HG03520 (cell line): ENCODE results near the gene TTN.

Experiments used
- ATAC-seq: cut with Tn5 transposase; IDR thresholded peaks from one replicate; pipeline ENCODE4 v1.9.1; 2021; ENCODE audit warnings: mild to moderate bottlenecking, moderate library complexity; ENCODE audit not compliant: unreplicated experiment

Gene TTN

DNA sequence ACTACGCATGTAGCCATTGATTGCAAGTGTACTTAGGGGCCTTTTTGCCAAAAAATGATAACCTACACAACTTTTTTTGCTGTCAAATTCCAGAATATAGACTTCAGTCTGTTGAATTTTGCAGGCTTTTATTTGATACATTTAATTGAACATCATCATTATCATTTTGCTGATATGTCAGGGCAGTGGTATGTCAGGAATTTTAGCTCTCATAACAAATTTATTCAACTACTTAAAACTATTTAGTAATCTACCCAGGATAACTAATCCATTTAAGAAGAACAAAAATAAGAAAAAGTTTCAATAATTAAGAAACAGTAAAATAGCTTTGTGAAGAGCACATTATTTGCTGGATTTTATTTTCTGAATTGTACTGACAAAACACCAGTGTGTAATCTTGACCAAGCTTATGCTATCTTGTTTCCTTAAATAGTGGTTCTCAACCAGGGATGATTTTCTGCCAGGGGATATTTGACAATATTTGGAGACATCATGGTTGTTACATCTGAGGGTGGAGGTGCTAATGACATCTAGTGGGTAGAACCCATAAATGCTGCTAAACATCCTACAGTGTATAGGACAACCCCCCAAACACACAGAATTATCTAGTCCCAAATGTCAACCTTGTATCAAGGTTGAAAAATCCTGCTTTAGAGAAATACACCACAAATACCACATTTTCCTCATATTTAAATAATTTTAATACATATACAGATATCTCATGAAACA lies 12.1 kb upstream of the TTN start:
- peak; percentile 47 for ATAC-seq

DNA sequence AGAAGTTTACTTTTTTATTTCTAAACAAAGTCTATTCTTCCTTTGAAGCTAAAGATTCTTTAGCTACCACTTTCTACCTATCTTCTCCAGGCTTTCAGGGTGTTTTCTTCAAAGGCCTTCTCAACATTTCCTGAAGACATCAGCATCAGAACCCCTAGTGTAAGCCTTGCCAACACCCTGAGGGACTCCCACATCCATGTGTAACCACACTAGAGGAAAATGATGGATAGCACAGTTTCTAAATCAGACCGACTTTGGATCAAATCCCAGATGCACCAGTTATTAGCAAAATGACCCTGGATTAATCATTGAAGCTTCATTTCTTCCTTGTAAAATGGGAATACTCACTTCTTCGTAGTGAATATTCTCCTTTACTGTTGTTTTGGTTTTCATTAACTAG lies 4.7 kb upstream of the TTN start:
- ATAC-seq = no peak

DNA sequence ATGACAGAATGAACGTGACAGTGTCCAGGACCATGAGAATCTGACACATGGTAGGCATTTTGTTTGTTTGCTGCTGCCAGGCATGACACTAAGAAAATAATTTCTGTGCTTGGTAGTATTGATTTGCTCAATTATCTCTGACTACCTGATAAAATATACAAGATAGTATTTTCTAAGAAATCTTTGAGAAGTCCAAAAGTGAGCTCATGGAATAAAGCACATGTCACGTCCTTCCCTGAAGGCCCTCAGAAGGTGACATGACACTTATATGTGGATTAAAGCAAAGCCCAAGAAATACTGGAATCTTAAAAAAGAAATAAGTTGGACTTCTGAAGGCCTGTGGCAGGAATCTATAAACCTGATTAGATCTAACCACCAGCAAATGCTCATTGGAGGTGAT lies 3.8 kb upstream of the TTN start:
- no peak for ATAC-seq

DNA sequence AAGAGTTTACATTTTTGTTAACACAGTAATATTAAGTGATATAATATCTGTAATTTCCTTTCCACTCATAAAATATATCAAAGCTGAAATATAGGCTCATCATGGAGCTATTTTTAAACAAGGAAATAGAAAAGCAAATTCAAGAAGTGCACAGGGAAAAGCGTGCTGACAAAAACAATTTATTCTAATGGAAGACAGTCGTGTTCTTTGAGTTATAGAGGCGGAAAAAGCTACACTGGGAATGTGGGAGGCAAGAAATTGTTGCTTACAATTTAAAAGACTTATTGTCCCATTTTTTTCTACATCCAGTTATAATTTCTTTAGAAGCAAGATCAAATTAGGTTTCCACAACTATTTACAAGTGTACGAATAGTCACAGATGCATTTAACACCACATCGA lies 3.2 kb upstream of the TTN start:
- no peak for ATAC-seq

DNA sequence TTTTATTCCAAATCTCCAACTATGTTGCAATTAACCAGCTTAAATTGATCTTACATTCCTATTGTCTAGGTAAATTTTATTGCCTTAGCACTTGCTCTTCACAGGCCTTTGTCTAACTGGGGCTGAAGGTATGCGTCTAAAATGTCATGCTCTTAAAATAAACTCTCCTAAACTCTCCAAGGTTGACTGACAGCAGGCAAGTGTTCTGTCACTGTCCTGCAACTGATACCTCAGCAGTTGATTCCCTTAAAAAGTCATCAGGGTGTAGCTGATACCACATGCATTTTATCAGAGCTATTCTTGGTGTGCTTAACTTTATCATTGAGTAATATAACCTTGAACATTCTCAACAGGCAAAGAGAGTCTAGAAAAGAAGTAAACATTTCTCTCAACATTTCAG lies 680 bp downstream of the TTN start:
- ATAC-seq = no peak

DNA sequence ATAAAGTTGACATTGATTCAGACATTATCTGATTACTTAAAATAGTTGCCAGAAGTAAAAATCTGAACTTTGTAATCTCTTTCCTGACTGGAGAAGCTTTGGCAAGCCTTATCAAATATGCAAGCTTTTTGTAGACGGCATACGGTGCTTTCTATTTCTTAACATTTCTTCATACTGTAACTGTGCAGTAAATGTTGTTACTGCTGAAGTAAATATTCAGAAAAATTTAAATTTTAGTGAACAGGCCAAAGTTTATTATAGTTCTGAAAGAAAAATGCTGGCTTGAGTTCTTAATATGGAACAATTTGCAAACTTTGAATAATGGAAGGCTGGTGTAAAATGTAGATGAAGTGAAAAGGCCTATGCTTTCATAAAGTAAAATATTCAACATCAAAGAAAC lies 1.8 kb downstream of the TTN start:
- no peak for ATAC-seq

DNA sequence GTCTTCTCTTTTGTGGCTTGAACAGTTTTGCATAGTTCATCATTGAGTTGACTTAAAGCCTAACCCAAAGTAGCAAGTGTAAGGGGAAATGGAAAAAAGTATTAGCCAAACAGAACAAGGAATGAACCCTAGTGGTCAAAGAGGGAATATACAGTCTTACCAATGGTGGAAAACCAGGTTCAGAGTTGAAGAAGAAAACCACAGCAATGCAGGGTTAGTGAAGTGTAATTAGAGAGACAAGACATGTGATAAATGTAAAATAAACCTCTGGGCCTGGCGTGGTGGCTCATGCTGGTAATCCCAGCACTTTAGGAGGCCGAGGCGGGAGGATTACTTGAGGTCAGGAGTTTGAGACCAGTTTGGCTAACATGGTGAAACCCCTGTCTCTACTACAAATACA lies 2.4 kb downstream of the TTN start:
- no peak for ATAC-seq

DNA sequence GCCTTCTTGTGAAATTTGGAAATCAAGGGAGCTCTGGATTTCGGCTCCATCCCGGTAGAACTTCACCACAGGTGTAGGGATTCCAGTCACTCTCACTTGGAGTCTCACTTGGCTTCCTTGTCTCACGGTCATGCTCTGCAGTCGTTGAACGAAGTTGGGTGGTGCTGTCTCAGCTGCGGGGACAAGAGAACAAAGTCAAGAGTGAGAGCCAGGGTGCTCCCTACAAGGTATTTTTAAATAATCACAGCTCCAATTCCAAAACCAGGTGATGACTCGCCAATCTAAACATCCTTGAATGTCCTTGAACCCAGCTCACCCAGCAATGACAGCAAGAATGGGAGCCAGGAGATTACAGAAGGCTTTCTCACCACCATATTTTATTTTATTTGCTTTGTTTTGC lies 6.7 kb downstream of the TTN start:
- ATAC-seq = no peak

DNA sequence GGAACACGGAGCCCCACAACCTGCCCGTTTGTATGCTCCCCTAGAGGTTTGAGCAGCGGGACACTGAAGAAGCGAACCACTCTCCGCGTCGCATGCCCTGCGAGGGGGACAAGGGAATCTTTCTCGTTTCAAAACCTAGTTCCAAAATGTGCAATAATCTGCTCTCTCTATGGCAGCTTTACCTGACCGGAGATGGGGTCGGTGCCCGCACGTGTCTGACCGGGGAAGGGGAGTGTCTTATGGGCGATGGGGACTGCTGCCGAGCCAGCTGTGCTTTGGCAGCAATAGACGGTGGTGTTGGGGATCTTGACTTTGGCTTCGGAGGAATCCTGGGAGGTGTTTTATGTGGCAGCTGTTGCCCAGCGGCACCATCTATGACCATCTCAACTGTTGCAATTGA lies 7.9 kb downstream of the TTN start:
- ATAC-seq = no peak

DNA sequence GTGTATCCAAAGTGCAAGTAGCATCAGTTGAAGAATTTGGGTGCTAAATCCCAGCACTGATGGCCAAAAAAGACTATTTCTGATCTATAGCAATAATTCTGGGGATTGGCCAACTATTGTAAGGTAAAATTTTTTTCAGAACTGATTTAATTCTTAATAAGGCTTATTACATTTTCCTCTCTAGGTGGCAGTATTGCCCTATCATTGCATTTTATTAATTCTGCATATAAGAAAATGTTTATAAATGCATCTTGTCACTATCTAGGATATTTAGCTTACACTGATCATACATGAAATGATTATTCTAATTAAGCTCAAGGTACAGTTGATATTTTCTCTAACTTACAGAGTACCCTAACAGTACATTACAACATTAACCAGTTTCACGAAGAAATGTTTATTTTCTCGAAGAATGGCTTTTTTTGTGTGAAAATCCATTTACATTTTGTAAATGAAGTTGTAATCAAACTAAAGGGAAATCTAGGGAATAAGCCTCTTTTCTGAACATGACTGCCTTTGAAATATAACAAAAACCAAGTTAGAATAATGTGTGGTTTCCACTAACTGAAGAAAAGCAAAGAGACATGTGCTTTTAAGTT lies 11.0 kb downstream of the TTN start:
- no peak for ATAC-seq

DNA sequence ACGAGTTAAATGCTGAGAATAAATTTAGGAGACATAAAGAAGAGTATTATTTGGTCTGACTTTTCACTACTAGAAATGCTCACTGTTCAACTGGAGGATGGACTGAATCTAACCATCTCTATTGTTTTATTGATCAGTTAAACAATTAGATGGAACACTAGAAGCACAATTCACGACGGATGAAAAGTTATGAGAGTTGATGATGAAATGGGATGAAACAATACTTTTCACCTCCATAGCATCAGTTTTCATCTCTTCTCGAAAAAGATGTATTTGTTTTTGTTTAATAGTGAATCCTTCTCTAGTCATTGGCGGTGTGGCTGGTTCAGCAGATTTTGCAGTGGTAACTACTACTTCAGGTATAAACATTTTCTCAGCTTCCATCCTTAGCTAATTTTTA lies 19.3 kb downstream of the TTN start:
- ATAC-seq = no peak

DNA sequence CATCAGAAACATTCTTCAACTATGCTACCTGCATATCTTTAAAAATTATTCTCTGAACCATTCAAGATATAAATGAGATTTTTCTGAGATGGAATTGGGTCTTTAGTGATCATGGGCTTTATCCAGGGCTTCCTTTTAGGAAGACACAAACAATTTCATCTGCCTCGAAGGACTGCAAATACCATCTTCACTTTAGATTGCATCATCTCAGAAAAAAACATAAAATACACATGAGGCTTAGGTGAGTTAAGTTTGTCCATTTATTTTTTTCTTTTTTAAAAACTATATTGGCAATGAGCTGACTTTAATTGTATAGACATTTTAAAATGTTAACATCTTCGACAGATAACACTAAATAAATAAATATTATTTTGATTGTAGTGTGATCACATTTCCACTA lies 20.1 kb downstream of the TTN start:
- ATAC-seq = no peak

DNA sequence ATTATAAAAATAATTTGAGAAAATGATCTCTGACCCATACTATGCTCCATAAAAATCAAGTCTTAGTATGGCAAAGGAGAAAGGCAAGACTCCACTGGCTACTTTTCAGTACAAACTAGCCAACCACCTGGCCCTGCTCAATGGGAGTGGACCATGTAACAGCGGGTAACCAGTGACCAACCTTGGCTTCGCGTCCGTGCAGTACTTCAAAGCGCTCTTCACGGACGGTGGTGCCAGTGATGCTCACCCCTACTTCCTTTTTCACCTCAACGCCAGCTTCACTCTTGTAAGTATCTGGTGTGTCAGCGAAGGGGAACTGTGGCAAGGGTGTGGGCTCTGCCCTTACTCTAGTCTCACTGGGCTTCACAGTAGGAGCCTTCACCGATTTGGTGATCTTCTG lies 23.3 kb downstream of the TTN start:
- no peak for ATAC-seq

DNA sequence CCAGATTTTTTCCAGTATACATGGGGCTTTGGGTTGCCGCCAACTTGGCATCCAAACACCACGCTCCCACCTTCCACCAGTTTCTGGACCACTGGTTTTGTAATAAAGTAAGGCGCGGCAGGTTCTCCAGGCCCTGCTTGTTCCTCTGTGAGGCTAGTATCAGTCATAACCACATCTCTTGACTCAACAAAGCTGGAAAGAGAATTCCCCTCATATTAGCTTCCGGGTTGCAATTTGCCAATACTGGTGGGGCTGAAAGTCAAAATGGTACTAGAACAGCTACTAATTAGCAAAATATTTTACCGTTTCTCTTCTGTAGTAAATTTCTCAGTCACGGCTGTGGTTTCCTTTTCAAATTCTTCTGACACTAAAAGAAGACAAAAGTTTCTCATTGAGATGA lies 25.0 kb downstream of the TTN start:
- ATAC-seq = peak; percentile 64

DNA sequence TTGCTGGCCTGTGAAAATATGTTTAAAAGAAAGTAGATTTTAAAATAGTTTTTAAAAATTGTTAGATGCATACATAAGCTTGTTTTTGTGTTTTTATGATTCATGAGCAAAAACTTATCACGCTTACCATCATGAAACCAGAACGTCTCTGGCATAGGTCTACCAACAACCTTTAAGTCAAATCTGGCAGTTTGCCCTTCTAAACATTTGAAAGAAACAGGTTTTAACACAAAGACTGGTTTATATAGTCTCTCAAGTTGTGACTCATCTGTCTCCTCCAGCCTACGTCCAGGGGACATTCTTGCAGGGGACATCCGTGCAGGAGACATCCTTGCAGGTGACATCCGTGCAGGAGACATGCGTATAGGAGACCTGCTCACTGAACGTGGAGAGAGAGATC lies 29.6 kb downstream of the TTN start:
- ATAC-seq = no peak

DNA sequence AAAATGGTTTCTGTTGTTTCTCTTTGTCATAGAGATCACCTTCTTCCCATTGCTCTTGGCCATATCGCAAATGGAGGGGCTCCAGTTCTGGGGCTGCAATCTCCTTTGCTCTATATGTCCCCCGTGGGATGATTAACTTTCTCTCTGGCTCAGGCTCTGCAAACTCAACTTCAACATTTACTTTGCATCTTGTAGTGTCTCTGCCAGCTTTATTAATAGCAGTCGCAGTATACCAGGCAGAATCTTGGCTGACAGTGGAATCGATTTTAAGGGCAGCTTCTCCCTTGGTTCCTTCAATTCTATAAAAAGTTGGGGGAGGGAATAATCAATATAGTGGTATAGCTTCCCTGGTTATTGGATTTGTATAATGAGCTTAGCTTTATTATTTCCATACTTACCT lies 30.5 kb downstream of the TTN start:
- no peak for ATAC-seq

DNA sequence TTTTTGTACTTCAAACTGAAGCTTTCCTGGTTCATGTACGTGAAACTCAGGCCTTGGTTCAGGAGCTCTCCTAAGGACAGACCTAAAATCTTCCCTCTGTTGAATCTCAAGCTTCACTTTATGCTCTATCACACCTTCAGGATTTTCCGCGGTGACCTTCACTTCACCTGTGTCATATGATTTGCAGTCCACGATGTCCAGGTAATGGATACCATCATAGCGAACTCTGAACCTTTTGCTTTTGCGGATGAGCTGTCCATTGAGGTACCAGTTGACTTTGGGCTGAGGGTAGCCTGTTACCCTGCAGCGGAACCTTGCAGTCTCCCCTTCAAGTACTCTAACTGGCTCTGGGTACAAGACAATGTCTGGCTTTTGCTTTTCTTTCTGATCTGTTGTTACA lies 31.2 kb downstream of the TTN start:
- no peak for ATAC-seq

DNA sequence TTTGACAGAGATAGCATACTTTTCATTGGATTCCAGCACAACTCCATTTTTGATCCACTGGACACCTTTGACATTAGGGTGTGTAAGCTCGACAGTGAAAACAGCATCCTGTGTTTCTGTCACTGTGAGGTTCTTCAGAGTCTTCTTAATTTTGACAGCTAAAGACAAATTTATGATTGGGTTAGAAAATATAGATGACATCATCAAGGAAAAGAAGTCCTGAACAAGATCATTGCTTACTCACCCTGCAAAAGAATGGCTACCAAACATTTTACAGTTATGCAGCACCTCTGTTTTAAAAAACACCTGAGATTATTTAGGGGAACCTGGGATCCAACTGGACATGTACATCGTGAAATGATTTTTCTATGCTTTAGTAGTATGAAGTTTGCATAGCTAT lies 36.7 kb downstream of the TTN start:
- no peak for ATAC-seq

DNA sequence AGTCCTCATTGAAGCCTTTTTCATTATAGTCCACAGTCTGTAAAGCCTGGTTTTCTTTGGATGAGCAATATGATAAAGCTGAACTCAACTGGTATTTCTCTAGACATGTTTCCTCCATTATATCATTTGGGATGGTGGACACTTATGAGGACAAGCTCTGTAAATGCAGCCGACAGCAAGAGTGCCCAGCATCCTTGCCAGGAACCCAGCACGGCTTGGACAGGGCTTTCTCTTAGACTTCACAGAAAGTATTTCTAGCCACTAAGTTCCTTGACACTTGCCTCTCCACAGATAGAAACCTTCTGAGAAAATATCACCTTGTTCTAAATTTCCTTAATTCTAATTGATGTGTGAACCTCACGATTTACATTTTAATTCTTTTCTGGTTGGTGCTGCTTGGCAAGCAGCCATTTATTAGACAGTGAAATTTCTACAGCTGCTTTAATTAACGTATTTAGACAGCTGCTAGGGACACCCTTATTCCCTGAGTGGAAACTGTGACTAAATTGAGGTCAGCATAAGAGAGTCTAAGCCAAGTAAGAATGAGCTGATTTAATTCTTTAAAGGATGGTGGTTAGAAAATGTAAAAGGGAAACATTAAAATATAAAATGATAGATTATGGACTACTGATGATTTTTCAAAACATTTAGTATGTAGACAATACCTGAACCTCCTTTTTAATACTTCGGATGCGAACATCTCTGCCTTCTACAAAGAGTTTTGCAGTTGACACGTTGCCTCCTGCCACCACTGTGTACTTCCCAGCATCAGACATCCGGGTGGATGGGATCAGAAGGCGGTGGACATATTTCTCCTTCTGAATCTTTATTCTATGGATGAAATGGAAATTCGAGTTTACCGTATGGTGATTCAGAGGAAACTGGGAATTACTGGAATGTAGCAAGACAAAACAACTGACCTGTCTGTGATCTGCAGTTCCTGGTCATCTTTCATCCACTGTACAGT lies 39.8 kb downstream of the TTN start:
- ATAC-seq = no peak

DNA sequence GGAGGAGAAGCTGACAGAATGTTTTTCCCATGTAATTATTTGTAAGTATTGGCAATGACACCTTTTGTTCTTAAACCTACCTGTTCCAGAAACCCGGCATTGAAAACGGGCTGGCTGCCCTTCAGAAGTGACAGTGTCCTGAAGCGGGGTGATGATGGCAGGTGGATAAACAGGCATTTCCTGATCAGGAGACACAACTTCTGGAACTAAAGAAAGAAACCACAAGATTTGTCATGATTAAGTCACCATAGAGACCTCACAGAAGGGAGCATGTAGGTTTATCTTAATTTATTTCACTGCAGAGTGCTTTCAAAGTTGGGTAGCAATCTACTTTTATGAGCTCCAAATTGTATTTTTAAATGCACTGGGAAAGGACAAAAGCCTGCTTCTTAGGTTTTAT lies 43.1 kb downstream of the TTN start:
- ATAC-seq = no peak

DNA sequence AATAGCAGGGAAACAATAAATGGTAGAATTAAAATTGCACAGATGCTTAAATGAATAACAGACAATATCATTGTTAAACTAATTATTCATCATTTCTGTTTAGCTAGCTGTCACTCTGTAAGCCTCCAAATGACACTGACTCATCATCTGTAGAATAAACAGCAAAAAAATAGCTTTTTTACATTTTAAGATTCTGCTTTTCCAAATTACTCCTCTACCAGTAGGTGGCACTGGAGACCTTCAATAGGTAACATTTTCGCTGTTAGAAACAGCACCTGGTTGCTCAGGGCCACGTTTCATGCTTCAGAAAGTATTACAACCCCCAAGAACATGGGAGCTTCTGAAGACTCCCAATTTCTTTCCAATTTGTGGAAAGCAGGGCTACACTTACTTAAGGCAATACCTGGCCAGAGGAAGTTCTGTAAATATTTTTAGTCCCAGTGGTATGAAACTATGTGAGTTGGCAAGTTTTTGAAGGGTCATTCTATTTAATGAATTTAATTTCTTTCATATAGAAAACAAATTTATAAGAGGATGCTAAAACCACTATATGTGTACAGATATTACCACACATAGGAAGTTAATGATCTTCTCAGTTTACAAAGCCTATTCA lies 45.4 kb downstream of the TTN start:
- ATAC-seq = peak; percentile 68

DNA sequence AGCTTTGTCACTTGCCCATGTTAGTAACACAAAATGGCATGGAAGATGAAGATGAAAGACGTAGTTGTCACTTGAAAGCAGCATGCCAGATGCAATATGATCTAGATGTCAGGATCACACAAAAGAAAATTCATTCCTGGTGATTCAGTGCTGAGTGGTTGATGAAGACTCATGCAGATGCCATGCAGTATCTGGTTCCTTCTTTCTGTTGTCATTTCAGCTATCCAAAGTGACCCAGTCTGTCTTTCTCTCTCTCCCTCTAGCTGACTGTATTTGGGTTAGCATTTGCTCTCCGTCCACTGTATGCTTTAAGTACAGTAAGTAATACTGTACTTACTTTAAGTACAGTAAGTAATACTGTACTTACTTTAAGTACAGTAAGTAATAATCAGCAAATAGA lies 50.4 kb downstream of the TTN start:
- ATAC-seq = no peak
